ENCODE measurements around the gene SLC5A2.

- TF ChIP-seq POLR2AphosphoS5 (IDR thresholded peaks at IDR 0.05) (peak; percentile 29), POLR2A (IDR thresholded peaks at IDR 0.05) (no peak), CTCF (IDR thresholded peaks at IDR 0.05) (no peak)
These were observed 30.3 kb upstream of the SLC5A2 start for GRCh38 chr16:31452631-31453106.
